A549 (cell line): Measurements from ENCODE around the gene ALKAL2.

Experiments
- CEBPB ChIP-seq, 2 experiments: fragments of >200 bp in 1 of 2; sonication (Bioruptor Twin) in 1 of 2; formaldehyde crosslinking in 1 of 2; IDR thresholded peaks; 2 replicates each; pipeline ENCODE4 v1.6.1; 2012 to 2016
- MAX ChIP-seq: IDR thresholded peaks from 2 replicates; pipeline ENCODE4 v1.6.1; 2012
- PBX3 ChIP-seq: IDR thresholded peaks from 2 replicates; pipeline ENCODE4 v1.6.1; 2012
- RAD21 ChIP-seq, 2 experiments: fragments of >200 bp in 1 of 2; sonication (Bioruptor Twin) in 1 of 2; formaldehyde crosslinking in 1 of 2; IDR thresholded peaks in 1 of 2; conservative IDR thresholded peaks in 1 of 2; 2 replicates in 1 of 2; 3 replicates in 1 of 2; pipeline ENCODE4 v1.6.1; 2012 to 2018; ENCODE audit warnings: inconsistent platforms in 1 of 2

- no peak for TF ChIP-seq CEBPB (IDR thresholded peaks at IDR 0.05)
- no peak for TF ChIP-seq RAD21 (conservative IDR thresholded peaks at IDR 0.05 in 1 of 2, IDR thresholded peaks at IDR 0.05 in 1 of 2)
- TF ChIP-seq PBX3: no peak
- no peak for TF ChIP-seq MAX
These were observed 29.9 kb upstream of the ALKAL2 start for GRCh38 chr2:317501-318424.
